Measurements from ENCODE around the gene STRADA. TPM values are rescaled to one million over a fixed set of nuclear protein-coding genes. Genes with fewer than 3 reads are reported as not detected.

Gene STRADA
- total and polyA plus RNA-seq, 9 of the 15 experiments (the other 6 are each of a cell fraction or from before 2014, with no cell fraction given), result 6.6 to 33.0 (median 20.5) TPM

DNA sequence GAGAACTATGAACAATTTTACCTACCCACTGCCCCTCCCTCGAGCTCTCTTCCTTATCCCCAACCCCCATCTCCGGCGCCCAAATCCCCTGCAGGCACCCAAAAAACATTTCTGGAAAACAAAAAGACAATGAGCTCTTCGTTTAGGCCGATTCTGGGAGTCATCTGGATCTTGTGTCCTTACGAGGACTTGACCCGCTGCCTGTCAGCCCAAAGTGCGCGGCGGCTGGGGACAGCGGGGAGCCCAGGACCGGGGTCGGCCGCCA, 524 bp downstream of the STRADA start (continued):
- TF ChIP-seq, protein P1, sequence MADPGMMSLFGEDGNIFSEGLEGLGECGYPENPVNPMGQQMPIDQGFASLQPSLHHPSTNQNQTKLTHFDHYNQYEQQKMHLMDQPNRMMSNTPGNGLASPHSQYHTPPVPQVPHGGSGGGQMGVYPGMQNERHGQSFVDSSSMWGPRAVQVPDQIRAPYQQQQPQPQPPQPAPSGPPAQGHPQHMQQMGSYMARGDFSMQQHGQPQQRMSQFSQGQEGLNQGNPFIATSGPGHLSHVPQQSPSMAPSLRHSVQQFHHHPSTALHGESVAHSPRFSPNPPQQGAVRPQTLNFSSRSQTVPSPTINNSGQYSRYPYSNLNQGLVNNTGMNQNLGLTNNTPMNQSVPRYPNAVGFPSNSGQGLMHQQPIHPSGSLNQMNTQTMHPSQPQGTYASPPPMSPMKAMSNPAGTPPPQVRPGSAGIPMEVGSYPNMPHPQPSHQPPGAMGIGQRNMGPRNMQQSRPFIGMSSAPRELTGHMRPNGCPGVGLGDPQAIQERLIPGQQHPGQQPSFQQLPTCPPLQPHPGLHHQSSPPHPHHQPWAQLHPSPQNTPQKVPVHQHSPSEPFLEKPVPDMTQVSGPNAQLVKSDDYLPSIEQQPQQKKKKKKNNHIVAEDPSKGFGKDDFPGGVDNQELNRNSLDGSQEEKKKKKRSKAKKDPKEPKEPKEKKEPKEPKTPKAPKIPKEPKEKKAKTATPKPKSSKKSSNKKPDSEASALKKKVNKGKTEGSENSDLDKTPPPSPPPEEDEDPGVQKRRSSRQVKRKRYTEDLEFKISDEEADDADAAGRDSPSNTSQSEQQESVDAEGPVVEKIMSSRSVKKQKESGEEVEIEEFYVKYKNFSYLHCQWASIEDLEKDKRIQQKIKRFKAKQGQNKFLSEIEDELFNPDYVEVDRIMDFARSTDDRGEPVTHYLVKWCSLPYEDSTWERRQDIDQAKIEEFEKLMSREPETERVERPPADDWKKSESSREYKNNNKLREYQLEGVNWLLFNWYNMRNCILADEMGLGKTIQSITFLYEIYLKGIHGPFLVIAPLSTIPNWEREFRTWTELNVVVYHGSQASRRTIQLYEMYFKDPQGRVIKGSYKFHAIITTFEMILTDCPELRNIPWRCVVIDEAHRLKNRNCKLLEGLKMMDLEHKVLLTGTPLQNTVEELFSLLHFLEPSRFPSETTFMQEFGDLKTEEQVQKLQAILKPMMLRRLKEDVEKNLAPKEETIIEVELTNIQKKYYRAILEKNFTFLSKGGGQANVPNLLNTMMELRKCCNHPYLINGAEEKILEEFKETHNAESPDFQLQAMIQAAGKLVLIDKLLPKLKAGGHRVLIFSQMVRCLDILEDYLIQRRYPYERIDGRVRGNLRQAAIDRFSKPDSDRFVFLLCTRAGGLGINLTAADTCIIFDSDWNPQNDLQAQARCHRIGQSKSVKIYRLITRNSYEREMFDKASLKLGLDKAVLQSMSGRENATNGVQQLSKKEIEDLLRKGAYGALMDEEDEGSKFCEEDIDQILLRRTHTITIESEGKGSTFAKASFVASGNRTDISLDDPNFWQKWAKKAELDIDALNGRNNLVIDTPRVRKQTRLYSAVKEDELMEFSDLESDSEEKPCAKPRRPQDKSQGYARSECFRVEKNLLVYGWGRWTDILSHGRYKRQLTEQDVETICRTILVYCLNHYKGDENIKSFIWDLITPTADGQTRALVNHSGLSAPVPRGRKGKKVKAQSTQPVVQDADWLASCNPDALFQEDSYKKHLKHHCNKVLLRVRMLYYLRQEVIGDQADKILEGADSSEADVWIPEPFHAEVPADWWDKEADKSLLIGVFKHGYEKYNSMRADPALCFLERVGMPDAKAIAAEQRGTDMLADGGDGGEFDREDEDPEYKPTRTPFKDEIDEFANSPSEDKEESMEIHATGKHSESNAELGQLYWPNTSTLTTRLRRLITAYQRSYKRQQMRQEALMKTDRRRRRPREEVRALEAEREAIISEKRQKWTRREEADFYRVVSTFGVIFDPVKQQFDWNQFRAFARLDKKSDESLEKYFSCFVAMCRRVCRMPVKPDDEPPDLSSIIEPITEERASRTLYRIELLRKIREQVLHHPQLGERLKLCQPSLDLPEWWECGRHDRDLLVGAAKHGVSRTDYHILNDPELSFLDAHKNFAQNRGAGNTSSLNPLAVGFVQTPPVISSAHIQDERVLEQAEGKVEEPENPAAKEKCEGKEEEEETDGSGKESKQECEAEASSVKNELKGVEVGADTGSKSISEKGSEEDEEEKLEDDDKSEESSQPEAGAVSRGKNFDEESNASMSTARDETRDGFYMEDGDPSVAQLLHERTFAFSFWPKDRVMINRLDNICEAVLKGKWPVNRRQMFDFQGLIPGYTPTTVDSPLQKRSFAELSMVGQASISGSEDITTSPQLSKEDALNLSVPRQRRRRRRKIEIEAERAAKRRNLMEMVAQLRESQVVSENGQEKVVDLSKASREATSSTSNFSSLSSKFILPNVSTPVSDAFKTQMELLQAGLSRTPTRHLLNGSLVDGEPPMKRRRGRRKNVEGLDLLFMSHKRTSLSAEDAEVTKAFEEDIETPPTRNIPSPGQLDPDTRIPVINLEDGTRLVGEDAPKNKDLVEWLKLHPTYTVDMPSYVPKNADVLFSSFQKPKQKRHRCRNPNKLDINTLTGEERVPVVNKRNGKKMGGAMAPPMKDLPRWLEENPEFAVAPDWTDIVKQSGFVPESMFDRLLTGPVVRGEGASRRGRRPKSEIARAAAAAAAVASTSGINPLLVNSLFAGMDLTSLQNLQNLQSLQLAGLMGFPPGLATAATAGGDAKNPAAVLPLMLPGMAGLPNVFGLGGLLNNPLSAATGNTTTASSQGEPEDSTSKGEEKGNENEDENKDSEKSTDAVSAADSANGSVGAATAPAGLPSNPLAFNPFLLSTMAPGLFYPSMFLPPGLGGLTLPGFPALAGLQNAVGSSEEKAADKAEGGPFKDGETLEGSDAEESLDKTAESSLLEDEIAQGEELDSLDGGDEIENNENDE (IDR thresholded peaks at IDR 0.05; ENCODE audit: low read depth, low read length), result no peak
- no peak for TF ChIP-seq SP1 (CRISPR knock-in tag; IDR thresholded peaks at IDR 0.05)
- TF ChIP-seq COPS2 (conservative IDR thresholded peaks at IDR 0.05), result no peak
- TF ChIP-seq, protein P2, sequence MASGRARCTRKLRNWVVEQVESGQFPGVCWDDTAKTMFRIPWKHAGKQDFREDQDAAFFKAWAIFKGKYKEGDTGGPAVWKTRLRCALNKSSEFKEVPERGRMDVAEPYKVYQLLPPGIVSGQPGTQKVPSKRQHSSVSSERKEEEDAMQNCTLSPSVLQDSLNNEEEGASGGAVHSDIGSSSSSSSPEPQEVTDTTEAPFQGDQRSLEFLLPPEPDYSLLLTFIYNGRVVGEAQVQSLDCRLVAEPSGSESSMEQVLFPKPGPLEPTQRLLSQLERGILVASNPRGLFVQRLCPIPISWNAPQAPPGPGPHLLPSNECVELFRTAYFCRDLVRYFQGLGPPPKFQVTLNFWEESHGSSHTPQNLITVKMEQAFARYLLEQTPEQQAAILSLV (tag; IDR thresholded peaks at IDR 0.05), result no peak
- TF ChIP-seq ZFP1 (CRISPR knock-in tag; IDR thresholded peaks at IDR 0.05), result no peak
- TF ChIP-seq, protein P3, sequence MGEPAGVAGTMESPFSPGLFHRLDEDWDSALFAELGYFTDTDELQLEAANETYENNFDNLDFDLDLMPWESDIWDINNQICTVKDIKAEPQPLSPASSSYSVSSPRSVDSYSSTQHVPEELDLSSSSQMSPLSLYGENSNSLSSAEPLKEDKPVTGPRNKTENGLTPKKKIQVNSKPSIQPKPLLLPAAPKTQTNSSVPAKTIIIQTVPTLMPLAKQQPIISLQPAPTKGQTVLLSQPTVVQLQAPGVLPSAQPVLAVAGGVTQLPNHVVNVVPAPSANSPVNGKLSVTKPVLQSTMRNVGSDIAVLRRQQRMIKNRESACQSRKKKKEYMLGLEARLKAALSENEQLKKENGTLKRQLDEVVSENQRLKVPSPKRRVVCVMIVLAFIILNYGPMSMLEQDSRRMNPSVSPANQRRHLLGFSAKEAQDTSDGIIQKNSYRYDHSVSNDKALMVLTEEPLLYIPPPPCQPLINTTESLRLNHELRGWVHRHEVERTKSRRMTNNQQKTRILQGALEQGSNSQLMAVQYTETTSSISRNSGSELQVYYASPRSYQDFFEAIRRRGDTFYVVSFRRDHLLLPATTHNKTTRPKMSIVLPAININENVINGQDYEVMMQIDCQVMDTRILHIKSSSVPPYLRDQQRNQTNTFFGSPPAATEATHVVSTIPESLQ (CRISPR knock-in tag; IDR thresholded peaks at IDR 0.05), result 0 out of 2 replicates have a peak, but pooled peaks have one; percentile 49
- no peak for TF ChIP-seq ZNF174 (CRISPR knock-in tag; IDR thresholded peaks at IDR 0.05)
- TF ChIP-seq, protein P4, sequence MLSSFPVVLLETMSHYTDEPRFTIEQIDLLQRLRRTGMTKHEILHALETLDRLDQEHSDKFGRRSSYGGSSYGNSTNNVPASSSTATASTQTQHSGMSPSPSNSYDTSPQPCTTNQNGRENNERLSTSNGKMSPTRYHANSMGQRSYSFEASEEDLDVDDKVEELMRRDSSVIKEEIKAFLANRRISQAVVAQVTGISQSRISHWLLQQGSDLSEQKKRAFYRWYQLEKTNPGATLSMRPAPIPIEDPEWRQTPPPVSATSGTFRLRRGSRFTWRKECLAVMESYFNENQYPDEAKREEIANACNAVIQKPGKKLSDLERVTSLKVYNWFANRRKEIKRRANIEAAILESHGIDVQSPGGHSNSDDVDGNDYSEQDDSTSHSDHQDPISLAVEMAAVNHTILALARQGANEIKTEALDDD (IDR thresholded peaks at IDR 0.05), result peak; percentile 24; the same call in 1 of the 2 replicates
- TF ChIP-seq, protein P5, sequence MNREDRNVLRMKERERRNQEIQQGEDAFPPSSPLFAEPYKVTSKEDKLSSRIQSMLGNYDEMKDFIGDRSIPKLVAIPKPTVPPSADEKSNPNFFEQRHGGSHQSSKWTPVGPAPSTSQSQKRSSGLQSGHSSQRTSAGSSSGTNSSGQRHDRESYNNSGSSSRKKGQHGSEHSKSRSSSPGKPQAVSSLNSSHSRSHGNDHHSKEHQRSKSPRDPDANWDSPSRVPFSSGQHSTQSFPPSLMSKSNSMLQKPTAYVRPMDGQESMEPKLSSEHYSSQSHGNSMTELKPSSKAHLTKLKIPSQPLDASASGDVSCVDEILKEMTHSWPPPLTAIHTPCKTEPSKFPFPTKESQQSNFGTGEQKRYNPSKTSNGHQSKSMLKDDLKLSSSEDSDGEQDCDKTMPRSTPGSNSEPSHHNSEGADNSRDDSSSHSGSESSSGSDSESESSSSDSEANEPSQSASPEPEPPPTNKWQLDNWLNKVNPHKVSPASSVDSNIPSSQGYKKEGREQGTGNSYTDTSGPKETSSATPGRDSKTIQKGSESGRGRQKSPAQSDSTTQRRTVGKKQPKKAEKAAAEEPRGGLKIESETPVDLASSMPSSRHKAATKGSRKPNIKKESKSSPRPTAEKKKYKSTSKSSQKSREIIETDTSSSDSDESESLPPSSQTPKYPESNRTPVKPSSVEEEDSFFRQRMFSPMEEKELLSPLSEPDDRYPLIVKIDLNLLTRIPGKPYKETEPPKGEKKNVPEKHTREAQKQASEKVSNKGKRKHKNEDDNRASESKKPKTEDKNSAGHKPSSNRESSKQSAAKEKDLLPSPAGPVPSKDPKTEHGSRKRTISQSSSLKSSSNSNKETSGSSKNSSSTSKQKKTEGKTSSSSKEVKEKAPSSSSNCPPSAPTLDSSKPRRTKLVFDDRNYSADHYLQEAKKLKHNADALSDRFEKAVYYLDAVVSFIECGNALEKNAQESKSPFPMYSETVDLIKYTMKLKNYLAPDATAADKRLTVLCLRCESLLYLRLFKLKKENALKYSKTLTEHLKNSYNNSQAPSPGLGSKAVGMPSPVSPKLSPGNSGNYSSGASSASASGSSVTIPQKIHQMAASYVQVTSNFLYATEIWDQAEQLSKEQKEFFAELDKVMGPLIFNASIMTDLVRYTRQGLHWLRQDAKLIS (CRISPR knock-in tag; IDR thresholded peaks at IDR 0.05), result no peak

Data from K562 (cell line).